Thyroid gland (tissue), 4 donors: ENCODE results near the gene MNT.

Experiments
- POLR2A ChIP-seq, 2 donors: fragments of 450-650 bp; IDR thresholded peaks; one replicate each; pipeline ENCODE4 v1.6.1; 2017; ENCODE audit warnings: antibody characterized with exemption in 2 of 2, mild to moderate bottlenecking in 2 of 2, moderate library complexity in 1 of 2
- TF ChIP-seq, protein P1 (sequence below), 6 experiments: fragments of 200-600 bp in 3 of 6; fragments of 450-650 bp in 3 of 6; sonication (generic) in 3 of 6; IDR thresholded peaks; one replicate each; pipeline ENCODE4 v1.5.1; 2016 to 2019; ENCODE audit warnings: antibody characterized with exemption in 6 of 6, mild to moderate bottlenecking in 2 of 6, inconsistent platforms in 1 of 6, moderate library complexity in 1 of 6

DNA sequence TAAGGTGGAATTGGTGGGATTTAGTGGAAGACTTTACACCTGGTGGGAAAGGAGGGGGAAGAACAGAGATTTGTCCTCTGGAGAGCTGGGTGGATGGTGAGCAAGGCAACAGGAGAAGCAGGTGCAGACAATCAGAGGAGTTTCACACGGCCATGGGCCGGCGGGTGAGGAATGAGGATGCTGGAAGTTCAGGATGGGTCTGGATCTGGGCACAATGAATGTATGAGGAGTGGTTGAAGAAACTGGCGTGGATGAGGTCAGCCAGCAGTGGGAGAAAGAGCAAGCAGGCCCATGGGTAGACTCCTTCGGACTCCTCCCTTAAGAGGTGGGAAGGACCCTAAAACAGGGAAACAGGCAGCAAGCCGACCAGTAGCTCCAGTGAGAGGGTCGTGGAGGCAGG, 10.1 kb upstream of the MNT start:
- TF ChIP-seq POLR2A (IDR thresholded peaks at IDR 0.05) = no peak
- TF ChIP-seq, protein P1, sequence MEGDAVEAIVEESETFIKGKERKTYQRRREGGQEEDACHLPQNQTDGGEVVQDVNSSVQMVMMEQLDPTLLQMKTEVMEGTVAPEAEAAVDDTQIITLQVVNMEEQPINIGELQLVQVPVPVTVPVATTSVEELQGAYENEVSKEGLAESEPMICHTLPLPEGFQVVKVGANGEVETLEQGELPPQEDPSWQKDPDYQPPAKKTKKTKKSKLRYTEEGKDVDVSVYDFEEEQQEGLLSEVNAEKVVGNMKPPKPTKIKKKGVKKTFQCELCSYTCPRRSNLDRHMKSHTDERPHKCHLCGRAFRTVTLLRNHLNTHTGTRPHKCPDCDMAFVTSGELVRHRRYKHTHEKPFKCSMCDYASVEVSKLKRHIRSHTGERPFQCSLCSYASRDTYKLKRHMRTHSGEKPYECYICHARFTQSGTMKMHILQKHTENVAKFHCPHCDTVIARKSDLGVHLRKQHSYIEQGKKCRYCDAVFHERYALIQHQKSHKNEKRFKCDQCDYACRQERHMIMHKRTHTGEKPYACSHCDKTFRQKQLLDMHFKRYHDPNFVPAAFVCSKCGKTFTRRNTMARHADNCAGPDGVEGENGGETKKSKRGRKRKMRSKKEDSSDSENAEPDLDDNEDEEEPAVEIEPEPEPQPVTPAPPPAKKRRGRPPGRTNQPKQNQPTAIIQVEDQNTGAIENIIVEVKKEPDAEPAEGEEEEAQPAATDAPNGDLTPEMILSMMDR (IDR thresholded peaks at IDR 0.05) = no peak
